HG03354 (cell line): ENCODE data around the gene HPSE2.

Source experiments
- ATAC-seq: cut with Tn5 transposase; IDR thresholded peaks from one replicate; pipeline ENCODE4 v1.9.1; 2021; ENCODE audit warnings: mild to moderate bottlenecking; ENCODE audit not compliant: unreplicated experiment, poor library complexity, severe bottlenecking

The HPSE2 gene

DNA sequence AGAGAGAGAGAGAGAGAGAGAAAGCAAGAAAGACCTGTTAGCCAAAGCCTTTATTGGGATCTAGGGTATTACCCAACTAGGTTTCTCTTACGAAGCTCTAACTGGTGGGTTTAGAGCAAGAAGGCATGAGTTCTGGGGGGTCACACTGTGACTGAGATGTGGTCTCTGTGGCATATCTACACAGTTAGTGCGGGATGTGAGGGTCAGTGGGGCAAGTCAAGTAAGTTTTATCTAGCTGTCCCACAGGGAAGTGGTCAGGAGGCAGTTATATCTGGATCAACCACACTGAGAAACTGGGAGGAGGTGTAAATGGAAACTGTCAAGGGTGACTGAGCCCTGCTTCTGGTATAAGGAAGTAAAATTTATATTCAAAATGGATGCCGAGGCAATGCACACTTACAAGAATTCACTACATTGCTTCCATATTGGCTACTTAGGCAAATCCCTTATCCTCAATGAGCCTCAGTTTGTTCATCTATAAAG is 457.3 kb downstream of the HPSE2 start:
- no peak for ATAC-seq

DNA sequence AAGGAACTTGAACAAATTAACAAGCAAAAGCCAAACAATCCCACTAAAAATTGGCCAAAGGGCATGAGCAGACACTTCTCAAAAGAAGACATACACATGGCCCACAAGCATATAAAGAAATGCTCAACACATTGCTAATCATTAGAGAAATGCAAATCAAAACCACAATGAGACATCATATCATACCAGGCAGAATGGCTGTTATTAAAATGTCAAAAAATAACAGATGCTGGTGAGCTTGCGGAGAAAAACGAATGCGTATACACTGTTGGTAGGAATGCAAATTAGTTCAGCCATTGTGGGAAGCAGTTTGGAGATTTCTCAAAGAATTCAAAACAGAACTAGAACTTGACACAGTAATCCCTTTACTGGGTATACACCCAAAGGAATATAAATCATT is 477.2 kb downstream of the HPSE2 start:
- no peak for ATAC-seq

DNA sequence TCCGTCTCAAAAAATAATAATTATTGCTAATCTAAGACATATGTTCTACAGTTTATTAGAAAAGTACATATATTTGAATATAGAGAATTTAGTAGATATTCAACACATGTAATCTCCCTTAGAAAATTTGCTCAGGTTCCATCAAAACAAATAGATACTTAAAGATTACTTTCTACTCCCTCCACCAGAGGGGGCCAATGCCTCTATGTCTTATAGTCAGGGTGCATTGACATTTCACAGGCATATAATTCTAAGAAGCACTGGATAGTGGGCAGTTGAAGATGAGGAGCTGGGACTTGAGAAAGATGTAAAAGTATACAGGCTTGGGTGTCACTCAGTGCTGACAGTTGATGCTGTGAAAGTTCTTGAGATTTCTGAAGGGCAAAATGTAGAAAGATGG is 487.4 kb downstream of the HPSE2 start:
- ATAC-seq, result no peak

DNA sequence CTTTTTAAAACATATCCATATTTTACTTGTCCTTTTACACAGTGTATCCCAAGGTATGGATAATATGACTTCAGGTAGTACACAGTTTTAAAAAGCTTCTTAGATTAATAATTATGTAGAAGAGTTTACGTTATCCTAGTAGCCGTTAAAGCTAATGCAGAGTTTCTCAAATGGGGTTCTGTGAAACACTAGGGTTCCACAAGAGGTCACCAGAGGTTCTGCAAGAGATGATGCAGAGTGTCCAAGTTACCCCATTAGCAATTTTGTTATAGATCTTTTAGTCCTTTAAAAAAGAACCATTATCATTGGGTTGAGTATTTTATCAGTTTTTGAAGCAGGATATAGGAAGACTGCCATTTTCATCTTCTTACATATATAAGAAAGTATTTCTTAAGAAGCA is 490.0 kb downstream of the HPSE2 start:
- no peak for ATAC-seq

DNA sequence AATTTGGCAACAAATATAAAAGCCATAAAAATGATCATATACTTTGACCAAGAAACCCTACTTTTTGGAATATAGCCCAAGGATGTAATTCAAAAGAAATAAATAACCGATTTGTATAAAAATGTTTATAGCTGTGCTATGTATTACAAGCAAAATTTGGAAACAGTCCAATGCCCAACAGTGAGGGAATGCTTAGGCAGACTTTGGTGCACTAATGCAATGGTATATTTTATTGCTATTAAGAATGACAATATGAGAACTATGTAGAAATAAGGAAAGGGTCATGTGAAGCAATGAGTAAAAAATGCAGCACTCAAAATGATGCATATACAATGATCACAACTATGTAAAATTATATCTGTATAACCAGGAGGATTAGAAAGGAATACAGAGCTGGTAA is 515.1 kb downstream of the HPSE2 start:
- ATAC-seq, result no peak

DNA sequence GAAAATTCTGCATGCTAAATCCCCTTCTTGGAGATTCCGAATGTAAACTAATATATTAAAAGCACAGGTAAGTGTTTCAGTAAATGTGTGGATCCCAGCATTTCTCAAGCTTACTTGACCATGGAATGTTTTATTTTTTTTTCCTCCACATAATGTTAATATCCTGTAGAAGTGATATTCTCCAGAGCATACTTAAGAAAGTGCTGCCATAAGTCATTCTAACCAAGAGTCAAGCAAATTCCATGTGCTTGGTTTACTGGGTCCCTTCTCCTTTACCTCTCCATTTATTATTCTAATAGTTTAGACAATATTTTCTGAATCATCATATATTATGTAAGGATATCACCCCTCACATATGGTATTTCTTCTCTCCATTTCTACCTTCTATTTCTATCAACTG is 522.1 kb downstream of the HPSE2 start:
- ATAC-seq, result no peak

DNA sequence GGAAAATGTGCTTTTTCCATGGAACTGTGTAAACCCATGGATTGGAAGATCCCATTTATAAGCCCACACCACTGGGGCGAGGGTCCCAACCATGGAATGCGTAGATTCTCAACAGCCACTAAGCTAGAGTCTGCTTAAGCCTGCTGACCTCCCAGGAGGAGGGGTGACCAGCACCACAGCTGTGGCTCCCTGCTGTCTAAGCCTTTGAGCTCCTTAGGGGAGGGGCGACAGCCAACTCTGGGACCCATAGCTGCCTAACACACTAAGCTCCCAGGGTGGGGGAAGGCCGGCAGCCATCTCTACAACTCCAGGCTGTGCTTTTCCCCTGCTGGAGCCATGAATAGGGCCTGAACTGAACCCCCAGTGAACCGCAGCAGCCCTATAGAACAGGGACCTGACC is 539.1 kb downstream of the HPSE2 start:
- ATAC-seq, result no peak

DNA sequence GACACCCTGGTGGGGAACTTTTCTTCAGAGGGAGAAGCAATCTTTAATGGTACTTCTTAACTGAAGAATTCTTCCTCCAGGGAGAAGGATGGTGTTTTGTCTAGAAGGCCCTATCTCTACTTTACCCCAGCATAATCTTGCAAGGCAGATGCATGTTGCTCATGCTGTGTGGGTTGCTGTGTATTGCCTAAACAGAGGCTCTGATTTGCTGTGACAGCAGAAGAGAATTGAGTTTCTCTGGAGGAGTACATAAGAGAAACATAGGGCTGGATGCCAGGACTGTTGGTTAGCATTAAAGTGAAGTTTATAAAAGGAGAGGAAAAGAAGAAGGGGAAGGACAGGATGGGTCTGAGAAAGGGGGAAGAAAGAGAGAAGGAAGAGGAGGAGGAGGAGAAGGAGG is 540.8 kb downstream of the HPSE2 start:
- no peak for ATAC-seq

DNA sequence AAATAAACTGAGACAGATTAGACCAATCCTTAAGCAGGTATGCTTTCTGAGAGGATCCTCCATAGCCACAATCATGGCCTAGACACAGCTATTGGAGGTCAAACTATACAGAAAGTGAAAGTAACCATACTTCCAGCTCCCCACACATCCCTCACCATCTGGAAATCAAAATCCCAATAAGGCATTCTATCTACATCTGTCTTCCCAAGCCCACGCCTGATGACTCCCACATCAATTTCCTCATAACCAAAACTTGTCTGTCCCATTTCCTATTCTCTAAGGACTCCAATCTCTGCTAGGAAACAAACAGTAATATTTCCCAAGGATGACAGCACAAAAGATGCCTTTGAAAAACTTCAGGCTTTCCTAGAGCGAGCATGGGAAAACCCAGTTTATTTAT is 541.6 kb downstream of the HPSE2 start:
- ATAC-seq, result no peak

DNA sequence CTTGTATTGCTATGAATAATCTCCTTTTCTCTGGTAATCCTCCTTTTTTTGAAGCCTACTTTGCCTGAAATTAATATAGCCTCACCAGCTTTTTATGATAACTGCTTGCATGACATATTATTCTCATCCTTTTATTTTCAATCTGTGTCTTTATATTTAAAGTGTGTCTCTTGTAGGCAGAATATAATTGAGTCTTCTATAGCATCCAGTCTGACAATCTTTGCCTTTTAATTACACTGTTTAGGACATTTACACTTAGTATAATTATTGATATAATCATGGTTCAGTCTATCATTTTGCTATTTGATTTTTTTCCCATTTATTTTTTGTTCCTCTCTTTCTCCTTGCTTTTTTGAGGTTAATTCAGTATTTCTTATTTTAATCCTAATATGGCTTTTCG is 548.0 kb downstream of the HPSE2 start:
- ATAC-seq, result no peak

DNA sequence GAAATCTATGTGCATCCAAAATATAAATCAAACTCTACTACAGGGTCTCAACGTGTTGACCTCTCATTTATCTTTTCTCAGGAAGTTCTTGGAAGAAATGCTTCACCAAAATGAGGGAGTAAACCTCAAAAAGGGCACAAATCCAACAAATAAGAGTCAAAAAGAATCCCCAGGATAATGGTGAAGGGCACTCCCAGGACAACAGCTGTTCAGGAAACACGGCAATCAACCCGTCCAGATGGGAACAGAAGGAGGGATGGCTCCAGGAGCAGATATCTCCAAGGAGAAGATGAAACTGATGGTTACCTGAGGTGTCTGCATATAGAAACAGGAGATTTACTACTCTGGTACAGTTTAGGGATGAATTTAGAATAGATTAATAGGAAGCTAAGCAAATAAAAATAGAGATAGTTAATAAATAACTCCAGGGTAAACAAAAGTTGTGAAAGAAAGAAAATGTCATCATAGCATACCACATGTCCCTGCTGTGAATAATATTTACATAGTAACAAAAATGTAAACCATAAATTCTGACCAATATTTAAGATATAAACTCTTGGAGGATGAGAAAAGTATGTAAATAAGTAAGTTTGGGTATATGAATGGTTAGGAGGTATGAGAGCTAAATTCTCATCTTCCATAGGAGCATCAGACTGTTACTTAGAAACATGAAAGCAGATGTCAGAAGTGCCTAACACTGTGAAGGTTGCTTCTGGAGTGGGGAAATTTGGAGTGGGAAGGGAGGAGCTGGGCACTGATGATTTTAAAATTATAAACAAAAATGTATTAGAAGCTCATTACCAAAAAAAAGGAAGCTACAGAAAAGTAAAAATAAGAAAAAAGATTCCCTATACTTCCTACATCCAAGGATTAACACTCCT is 551.4 kb downstream of the HPSE2 start:
- ATAC-seq, result no peak

DNA sequence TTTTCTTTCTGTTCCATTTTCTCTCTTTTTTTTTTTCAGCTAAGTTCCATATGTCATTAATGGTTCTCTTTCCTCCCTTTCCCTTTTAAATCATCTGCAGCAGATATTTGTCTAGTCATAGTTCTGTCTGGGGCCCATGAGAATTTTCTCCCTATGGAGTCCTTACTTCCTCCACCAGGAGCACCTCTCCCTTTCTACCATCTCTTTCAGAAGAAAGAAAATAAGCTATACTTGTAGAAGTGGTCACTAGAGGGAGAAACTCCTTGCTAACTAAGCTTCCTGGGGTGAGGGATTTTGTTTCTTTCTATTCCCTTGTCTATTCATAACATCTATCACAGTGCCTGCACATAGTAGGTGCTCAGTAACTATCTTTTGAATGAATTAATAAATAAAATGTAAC is 558.8 kb downstream of the HPSE2 start:
- no peak for ATAC-seq

DNA sequence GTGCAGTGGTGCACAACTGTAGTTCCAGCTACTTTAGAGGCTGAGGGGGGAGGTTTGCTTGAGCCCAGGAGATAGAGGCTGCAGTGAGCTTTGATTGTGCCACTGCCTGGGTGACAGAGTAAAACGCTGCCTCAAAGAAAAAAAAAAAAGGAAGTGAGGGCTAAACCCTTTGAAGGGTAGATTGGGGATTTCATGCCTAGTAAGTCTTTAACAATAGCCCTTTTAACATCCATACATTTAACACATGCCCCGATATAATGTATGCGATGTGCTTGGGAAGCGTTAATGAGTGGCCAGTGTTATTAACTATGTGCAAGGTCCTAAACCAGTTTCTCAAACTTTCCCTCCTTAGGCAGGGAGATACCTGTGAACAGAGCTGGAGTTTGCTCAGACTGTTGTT is 559.8 kb downstream of the HPSE2 start:
- ATAC-seq, result no peak

DNA sequence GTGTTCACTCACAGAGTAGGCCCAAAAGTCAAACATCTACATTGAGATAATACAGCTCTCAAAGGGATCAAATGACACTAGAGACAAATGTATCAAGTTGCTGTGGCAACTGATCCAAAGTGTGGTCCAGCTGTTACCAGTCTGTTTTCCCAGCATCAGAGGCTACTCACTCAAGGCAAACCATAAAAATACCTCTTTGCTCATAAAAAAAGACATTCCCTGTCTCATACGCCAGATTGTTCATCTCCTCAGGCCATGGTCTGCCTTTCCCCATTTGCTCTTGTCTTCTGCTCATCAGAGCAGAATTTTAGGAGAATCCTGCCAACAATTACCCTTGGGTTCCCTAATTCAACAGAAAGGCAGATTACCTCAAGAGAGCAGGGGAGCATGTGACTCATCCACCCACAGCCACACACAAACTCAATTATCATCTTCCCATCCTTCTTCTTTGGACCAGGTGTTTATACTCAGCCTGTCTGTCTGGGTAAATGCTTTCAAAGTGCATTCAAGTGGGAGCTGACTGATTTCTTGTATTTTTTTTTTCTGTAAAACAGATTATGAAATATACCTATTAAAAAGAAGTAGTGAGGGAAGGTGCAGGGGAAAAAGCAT is 562.4 kb downstream of the HPSE2 start:
- ATAC-seq, result no peak

DNA sequence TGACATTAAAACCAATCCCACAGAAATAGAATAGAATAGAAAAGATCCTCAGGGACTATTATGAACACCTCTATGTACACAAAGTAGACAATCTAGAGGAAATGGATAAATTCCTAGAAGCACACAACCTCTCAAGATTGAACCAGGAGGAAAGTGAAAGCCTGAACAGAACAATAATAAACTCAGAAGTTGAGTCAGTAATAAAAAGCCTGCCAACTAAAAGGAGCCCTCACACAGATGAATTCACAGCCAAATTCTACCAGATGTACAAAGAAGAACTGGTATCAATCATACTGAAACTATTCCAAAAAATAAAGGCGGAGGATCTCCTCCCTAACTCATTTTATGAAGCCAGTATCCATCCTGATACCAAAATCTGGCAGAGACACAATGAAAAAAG is 568.6 kb downstream of the HPSE2 start:
- no peak for ATAC-seq

DNA sequence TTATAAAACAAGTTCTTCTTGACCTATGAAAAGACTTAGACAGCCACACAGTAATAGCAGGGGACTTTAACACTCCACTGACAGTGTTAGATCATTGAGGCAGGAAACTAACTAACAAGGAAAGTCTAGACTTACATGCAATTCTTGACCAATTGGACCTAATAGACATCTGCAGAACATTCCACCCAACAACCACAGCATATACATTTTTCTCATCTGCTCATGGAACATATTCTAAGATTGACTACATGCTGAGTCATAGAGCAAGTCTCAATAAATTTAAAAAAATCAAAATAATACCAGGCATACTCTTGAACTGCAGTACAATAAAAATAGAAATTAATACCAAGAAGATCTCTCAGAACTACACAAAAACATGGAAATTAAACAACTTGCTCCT is 569.4 kb downstream of the HPSE2 start:
- ATAC-seq, result no peak

DNA sequence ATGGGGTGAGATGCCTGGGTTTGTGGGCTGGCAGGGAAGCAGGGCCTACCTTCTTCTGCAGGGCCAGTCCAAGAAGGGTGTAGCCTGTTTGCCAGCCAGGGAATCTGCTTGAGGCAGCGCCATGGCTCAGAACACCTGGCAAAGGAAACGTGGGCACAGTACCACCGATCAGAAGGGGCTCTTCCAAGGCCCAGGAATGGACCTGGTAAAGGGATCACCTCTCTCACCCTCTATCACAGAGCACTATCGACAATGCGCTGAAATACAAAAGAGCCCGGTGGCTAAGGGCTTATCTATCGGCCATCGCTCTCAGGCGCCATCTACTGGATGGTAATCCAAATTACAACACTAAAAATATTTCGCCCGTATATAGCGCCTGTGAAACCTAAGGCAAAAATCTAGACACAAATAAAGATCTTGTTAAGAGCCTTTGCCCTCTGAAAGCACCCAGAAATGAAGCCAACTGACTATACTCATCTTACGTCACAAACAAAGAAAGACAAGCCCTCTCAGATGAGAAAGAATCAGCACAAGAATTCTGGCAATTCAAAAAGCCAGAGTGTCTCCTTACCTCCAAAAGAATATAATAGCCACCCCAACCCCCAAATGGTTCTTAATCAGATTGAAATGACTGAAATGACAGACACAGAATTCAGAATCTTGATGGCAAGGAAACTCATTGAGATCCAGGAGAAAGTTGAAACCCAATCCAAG is 571.2 kb downstream of the HPSE2 start:
- peak; percentile 74 for ATAC-seq

DNA sequence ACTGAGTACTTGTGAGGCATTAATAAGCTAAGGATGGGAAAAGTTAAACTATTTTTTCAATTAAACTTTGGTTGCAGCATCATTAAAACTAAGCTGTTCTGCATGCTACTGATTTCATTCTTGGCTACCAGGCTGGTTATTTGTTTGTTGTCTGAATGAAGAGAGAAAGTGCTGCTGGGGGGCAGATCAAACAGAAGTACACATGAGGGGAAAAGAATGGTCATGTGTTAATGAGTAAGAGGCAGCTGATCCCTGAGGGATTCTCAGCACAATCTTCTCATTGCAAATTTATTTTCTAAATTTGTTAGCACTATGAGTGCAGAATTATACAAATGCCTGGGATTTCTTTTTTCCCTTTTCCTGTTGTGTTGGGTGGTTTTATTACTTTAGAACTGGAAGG is 575.7 kb downstream of the HPSE2 start:
- ATAC-seq, result no peak

DNA sequence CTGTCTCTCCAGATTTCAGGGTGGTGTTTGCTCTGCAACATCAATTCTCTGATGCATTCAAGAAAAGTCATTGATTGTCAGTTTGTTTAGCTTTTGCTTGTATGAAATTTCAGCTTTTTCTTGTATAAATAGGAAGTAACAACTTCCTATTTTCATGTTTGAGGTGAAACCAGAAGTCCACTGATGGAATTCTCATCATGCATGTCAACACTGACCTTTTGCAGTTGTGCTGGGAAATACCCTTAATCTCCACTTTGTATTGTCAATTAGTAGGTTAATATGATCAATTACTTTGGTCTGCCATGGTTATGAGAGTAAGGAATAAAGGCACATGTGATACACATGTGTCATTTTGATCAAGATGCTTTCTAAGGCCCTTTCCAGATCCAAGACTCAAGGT is 580.2 kb downstream of the HPSE2 start:
- no peak for ATAC-seq

DNA sequence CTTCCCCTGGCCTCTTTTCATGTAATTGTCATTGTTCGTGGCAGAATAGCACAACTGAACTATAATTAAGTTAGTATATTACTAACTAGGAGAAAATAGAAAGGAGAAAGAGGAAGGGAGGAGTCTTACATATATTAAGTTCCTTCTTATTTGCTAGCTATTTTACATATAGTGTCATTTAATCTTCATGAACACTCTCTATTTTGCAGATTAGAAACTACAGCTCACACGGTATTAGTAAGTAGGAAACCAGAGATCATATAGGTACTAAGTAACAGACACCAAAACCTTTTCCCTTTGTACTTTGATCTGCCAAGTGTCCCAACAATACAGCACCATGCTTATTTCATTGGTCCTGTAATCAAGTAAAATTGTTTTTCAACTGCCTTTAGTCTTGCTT is 586.5 kb downstream of the HPSE2 start:
- no peak for ATAC-seq
